Measurements from ENCODE around the gene C4orf50.

The C4orf50 gene

GRCh38 chr4:5990446-5991160 is 27.6 kb downstream of the C4orf50 start:
- no peak for DNase-seq

GRCh38 chr4:5989236-5990225 is 28.7 kb downstream of the C4orf50 start:
- no peak for DNase-seq

- DNase-seq = no peak
Measured at GRCh38 chr4:5988086-5988845, 30.0 kb downstream of the C4orf50 start.

- no peak for DNase-seq
Measured at GRCh38 chr4:5984843-5985242, 33.4 kb downstream of the C4orf50 start.

GRCh38 chr4:5982156-5982973 is 35.9 kb downstream of the C4orf50 start:
- DNase-seq = no peak

- no peak for DNase-seq
Measured at GRCh38 chr4:5980436-5981155, 37.6 kb downstream of the C4orf50 start.

- no peak for DNase-seq
Measured at GRCh38 chr4:5979981-5980380, 38.2 kb downstream of the C4orf50 start.

- DNase-seq = no peak
Measured at GRCh38 chr4:5976921-5977320, 41.3 kb downstream of the C4orf50 start.

GRCh38 chr4:5976431-5976830 is 41.8 kb downstream of the C4orf50 start:
- DNase-seq = no peak

GRCh38 chr4:5974321-5974720 is 43.9 kb downstream of the C4orf50 start:
- no peak for DNase-seq

- no peak for DNase-seq
Measured at GRCh38 chr4:5973486-5974220, 44.6 kb downstream of the C4orf50 start.

GRCh38 chr4:5973033-5973432 is 45.2 kb downstream of the C4orf50 start:
- no peak for DNase-seq

GRCh38 chr4:5972571-5972970 is 45.7 kb downstream of the C4orf50 start:
- no peak for DNase-seq

- DNase-seq = no peak
Measured at GRCh38 chr4:5971078-5971450, 47.2 kb downstream of the C4orf50 start.

- no peak for DNase-seq
Measured at GRCh38 chr4:5970381-5971077, 47.7 kb downstream of the C4orf50 start.

- no peak for DNase-seq
Measured at GRCh38 chr4:5969777-5970176, 48.5 kb downstream of the C4orf50 start.

- no peak for DNase-seq
Measured at GRCh38 chr4:5969336-5969735, 48.9 kb downstream of the C4orf50 start.

GRCh38 chr4:5968246-5968645 is 50.0 kb downstream of the C4orf50 start:
- no peak for DNase-seq

- DNase-seq = no peak
Measured at GRCh38 chr4:5967783-5968182, 50.4 kb downstream of the C4orf50 start.

GRCh38 chr4:5965225-5965624 is 53.0 kb downstream of the C4orf50 start:
- DNase-seq = no peak
